Breast epithelium (tissue), 3 donors: ENCODE measurements around the gene CDH4.

ENCODE experiments used
- CTCF ChIP-seq, 3 donors: fragments of 450-650 bp; IDR thresholded peaks; one replicate each; pipeline ENCODE4 v1.5.1; 2016 to 2017; ENCODE audit warnings: antibody characterized with exemption in 3 of 3, mild to moderate bottlenecking in 3 of 3, moderate library complexity in 3 of 3
- POLR2A ChIP-seq: fragments of 450-650 bp; IDR thresholded peaks from one replicate; pipeline ENCODE4 v1.6.1; 2016; ENCODE audit warnings: antibody characterized with exemption, mild to moderate bottlenecking, moderate library complexity

GRCh38 chr20:61441537-61441936 lies 189.5 kb downstream of the CDH4 start:
- TF ChIP-seq CTCF (IDR thresholded peaks at IDR 0.05) (no peak), POLR2A (no peak)
